Measurements from ENCODE around the gene PTGES3.
"Not testable (repeated sequence)": the region's sequence is repeated elsewhere in the genome, so short reads cannot be mapped to it uniquely, and the experiment has no call there.

The PTGES3 gene

DNA sequence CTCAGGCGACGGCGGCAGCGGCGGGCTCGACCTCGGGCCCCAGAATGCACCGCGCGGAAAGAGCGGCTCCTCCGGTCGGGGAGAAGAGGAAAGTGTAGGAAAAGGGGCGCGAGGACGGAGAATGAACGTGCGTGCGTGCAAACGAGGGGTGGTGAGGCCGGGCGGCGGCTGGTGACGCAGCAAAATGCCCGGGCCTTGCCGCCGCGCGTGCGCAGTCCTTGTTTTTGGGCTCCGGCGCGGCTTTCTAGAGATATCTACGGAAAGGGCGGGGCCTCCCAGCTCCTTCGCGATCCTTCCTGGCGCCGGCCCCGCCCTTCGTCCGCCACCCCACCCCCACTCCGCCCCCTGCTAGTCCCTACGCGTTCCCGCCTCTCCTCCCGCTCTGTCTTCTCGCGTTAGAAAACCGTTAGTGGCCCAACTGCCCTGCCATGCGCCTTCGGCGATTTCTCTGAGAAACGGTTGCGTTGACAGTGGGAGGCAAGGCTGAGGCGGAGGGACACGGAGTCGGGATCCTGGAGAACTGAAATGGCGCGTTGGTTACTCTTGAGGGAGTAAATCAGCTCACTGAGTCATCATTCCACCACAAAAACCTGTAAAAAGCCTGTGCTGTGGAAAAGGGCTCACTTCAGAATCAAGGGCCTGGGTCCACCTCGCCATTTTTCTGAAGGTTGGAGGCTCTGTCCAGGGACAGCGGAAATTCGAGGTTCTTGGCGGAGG, at the start of gene PTGES3:
Gene PTGES3 (minus strand): TSS at position 156 of the 717 bp plus-strand sequence. CDS start 285 bp downstream, outside the sequence.
- DNase-seq (ENCODE audit: low read depth) = peak; percentile 96

GRCh38 chr12:56728139-56728861, 40.2 kb upstream of the PTGES3 start:
- no peak for DNase-seq (ENCODE audit: low read depth)

- DNase-seq (ENCODE audit: low read depth) = not testable (repeated sequence)
These were observed 38.2 kb upstream of the PTGES3 start for GRCh38 chr12:56726196-56726675.

GRCh38 chr12:56725723-56726102, 37.6 kb upstream of the PTGES3 start:
- no peak for DNase-seq (ENCODE audit: low read depth)

DNA sequence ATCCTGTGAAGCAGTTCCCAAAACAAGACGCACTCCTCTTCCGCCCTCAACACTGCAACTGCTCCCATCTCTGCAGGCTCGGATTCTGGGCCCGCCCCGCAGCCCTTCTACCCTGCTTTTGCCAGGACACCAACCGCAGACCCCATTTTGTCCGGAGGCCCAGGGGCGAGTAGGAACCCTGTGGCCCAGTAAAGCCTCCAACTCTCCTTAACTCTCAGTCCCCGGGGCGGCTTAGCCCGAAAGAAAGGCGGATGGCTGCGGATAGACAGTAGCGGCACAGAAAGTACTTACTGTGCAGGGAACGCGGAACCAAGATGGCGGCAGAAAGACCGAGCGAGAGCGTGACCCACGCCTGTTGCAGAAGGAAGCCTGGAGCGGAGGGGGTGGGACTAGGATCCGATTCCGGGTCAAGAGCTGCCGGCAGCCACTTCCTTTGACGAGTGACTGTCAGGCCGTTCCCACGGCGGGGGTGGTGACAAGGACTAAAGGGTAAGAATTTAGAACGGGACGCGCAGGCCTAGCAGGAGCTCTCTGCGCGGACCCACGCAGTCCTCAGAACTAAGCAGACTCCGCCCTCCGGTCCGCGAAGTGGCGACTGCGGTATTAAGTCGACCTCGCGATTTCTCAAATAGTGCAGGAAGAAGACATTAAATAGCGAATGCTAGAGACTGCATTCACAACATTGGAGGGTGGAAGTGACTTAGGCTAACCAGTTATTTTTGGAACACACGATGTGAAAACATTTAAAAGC, 37.1 kb upstream of the PTGES3 start, which contains the start of gene NACA:
Gene NACA (minus strand): TSS at position 328 of the 751 bp plus-strand sequence. CDS start 778 bp downstream, outside the sequence.
- peak; percentile 84 for DNase-seq (ENCODE audit: low read depth)

DNA sequence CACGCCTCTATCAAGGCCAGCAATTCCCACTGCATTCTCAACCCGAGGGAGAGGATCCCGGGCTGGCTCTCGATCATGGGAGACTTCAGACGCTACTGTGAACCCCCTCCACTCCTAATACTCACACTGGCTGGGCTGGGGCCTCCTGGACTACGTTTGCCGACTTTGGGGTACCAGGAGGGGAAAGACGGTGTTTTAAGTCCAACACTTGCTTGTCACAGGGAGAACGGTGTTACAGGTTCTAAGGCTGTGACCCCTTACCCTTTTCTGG, 36.6 kb upstream of the PTGES3 start:
- DNase-seq (ENCODE audit: low read depth) = no peak

- DNase-seq (ENCODE audit: low read depth) = no peak
These were observed 36.0 kb upstream of the PTGES3 start for GRCh38 chr12:56723889-56724700.

DNA sequence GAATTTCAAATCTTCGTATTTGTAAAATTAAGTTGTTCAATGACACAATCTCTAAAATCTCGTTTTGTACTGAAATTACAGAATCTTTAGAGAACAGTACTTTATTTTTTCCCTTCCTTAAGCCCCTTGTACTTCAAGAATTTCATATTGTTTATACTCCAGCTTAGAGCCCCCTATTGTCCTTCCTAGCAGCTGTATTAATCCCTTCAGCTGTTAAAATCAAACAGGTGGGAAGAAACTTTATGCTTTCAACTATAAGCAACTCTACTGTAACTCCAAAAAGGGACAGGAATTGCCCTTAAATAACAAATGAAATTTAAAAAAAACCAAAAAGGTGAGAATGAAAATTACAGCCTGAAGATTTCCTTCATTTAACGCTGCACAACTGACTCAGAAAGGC, 35.3 kb upstream of the PTGES3 start:
- DNase-seq (ENCODE audit: low read depth) = no peak

DNA sequence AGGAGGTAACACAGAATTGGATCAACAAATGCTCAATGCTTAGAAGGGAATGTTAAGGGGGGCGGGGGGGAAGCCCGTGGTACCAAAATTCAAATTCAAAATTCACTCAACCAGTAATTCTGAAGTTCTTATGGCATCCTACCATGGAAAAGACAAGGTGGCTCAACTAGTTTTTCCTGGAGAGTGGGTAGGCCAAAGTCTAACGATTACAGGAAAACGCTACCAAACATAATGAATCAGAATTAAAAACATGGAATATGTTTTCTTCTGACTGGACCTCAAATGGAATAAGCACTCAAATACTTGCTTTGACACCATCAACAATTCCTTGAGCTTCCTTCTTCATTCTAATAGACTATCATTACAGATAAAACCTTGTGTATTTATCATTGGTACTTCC, 34.7 kb upstream of the PTGES3 start:
- no peak for DNase-seq (ENCODE audit: low read depth)

DNA sequence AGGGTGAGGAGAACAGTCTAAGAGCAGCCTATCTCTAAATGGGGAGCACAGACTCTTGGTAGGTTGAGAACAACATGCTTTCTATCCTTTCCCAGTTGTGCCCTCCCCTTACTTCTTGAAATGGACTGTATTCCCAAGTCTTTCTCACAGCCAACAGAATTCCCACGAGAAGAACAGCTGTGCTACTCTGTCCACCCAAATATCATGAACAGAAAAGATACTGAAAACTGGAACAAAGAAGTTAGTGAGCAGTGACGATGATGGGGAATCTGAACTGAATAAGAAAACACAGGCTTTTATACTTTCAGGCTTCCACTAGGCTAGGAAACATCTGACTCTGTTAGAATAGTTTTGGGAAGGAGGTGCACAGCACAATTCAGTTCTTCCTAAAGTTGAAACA, 33.6 kb upstream of the PTGES3 start:
- no peak for DNase-seq (ENCODE audit: low read depth)

DNA sequence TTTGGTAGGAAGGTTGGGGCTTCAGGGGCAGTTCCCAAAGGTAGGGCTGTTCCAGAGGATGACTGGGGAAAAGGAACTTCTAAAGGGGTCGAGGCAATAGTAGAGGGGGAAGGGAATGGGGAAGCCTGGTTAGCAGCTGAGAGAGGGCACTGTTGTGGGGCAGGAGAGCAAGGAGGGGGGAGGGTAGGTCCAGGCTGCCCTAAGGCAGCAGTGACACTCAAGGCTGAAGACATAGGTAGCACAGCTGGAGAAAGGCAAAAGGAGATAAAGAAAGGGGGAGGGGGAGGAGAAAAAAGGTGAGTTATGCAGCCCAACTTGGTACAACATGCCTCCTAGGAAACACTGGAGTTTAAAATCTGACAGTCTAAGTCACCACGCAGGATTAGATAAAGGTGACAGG, 33.1 kb upstream of the PTGES3 start:
- DNase-seq (ENCODE audit: low read depth) = no peak

- no peak for DNase-seq (ENCODE audit: low read depth)
These were observed 32.7 kb upstream of the PTGES3 start for GRCh38 chr12:56720731-56721151.

DNA sequence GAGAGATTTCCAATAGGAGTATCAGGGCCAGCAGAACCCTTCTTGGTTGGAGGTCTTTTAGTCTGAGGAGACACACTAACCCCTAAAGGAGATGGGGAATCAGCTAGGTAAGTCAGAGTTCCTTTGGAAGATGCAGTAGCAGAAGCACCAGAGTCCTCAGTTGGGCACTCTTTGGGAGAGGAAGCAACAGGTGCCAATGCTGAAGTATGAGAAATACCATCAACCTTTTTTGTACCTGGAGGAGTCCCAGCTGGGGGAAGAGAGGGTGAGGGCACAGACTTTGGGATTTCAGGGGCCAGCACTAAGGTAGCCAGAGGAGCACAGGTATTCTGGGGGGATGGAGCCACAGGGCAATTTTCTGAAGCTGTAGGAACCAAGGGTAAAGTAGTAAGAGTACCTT, 31.0 kb upstream of the PTGES3 start:
- DNase-seq (ENCODE audit: low read depth) = no peak

GRCh38 chr12:56718636-56719035, 30.6 kb upstream of the PTGES3 start:
- DNase-seq (ENCODE audit: low read depth) = no peak

DNA sequence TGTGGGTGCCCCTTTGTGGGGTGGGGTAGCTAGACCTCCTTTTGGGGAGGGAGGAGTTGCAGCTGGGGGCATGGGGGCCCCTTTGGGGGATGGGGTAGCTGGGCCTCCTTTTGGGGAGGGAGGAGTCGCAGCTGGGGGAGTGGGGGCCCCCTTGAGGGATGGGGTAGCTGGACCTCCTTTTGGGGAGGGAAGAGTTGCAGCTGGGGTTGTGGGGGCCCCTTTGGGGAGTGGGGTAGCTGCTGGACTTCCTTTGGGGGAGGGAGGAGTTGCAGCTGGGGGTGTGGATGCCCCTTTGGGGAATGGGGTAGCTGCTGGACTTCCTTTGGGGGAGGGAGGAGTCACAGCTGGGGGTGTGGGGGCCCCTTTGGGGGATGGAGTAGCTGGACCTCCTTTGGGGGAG, 30.1 kb upstream of the PTGES3 start:
- DNase-seq (ENCODE audit: low read depth) = no peak

DNA sequence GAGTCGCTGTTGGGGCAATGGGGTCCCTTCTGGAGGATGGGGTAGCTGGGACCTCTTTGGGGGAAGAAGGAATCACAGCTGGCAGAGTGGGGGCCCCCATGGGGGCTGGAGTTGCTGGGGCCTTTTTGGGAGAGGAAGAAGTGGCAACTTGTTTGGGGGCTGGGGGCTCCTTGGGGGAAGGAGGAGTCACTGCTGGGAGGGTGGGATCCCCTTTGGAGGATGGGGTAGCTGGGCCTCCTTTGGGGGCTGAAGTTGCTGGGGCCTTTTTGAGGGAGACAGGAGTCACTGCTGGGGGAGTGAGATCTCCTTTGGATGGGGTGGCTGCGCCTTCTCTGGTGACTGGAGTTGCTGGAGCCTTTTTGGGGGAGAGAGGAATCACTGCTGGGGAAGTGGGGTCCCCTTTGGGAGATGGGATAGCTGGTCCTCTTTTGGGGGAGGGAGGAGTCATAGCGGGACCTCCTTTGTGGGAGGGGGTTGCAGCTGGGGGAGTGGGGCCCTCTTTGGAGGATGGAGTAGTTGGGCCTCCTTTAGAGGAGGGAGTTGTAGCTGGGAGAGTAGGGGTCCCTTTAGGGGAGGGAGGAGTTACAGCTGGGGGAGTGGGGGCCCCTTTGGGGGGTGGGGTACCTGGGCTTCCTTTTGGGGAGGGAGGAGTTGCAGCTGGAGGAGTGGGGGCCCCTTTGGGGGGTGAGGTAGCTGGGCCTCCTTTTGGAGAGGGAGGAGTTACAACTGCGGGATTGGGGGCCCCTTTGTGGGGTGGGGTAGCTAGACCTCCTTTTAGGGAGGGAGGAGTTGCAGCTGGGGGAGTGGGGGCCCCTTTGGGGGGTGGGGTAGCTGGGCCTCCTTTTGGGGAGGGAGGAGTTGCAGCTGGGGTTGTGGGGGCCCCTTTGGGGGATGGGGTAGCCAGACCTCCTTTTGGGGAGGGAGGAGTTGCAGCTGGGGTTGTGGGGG, 29.1 kb upstream of the PTGES3 start:
- DNase-seq (ENCODE audit: low read depth) = no peak

- no peak for DNase-seq (ENCODE audit: low read depth)
These were observed 28.4 kb upstream of the PTGES3 start for GRCh38 chr12:56716458-56716857.

DNA sequence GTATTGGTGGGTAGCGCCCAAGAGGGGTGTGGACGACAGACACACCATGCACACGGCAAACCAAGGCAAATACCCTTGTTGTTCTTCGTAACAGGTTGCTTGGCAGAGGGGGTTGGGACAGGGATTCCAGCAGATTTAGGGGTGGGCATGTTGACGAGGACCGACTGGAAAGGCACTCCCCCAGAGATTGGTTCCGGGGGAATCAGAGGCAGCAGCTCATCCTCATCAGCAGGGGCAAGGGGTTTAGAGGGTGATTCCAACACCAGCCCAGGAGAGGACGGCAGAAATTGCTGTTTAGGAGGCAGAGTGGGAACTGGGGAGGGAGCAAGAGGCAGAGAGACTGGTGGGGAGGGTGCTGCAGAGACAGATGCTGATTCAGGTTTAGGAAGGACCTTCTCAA, 27.7 kb upstream of the PTGES3 start:
- DNase-seq (ENCODE audit: low read depth) = no peak

GRCh38 chr12:56714431-56714929, 26.4 kb upstream of the PTGES3 start:
- no peak for DNase-seq (ENCODE audit: low read depth)

- DNase-seq (ENCODE audit: low read depth) = no peak
These were observed 25.3 kb upstream of the PTGES3 start for GRCh38 chr12:56713345-56713744.
